NCI-H526 treated with DMSO at 0.1 percent for 48 hours (cell line): ENCODE measurements around the gene OR52W1.
"Not testable (repeated sequence)": the region's sequence is repeated elsewhere in the genome, so short reads cannot be mapped to it uniquely, and the experiment has no call there.

Experiments
- DNase-seq: peaks from one replicate; lab custom pipeline; 2025; lab: John Stamatoyannopoulos, UW

OR52W1 gene

GRCh38 chr11:6217722-6218121 is 18.7 kb downstream of the OR52W1 start:
- DNase-seq: no peak

- DNase-seq: no peak
These were observed 20.3 kb downstream of the OR52W1 start for GRCh38 chr11:6219359-6219758.

- DNase-seq: no peak
These were observed 24.8 kb downstream of the OR52W1 start for GRCh38 chr11:6223854-6224253.

- DNase-seq: no peak
These were observed 25.4 kb downstream of the OR52W1 start for GRCh38 chr11:6224421-6224820.

GRCh38 chr11:6225024-6225423 is 26.0 kb downstream of the OR52W1 start:
- DNase-seq: no peak

GRCh38 chr11:6225896-6226295 is 26.9 kb downstream of the OR52W1 start:
- no peak for DNase-seq

- no peak for DNase-seq
These were observed 29.5 kb downstream of the OR52W1 start for GRCh38 chr11:6228520-6228919.

GRCh38 chr11:6229911-6230310 is 30.9 kb downstream of the OR52W1 start:
- DNase-seq: no peak

- DNase-seq: no peak
These were observed 33.9 kb downstream of the OR52W1 start for GRCh38 chr11:6232899-6233298.

GRCh38 chr11:6233984-6234386 is 35.0 kb downstream of the OR52W1 start:
- no peak for DNase-seq

- DNase-seq: peak; percentile 100
These were observed 35.5 kb downstream of the OR52W1 start, which contains the start of gene FHIP1B for GRCh38 chr11:6234387-6235107. TSS of gene FHIP1B (minus strand) at chr11:6234636. CDS start at chr11:6224516, 10,120 bp downstream.

- DNase-seq: no peak
These were observed 38.2 kb downstream of the OR52W1 start for GRCh38 chr11:6237266-6237665.

- DNase-seq: no peak
These were observed 38.8 kb downstream of the OR52W1 start for GRCh38 chr11:6237761-6238302.

- no peak for DNase-seq
These were observed 39.9 kb downstream of the OR52W1 start, which contains the start of gene CNGA4 for GRCh38 chr11:6238902-6239301. TSS of gene CNGA4 (plus strand) at chr11:6239089. CDS start at chr11:6239207, 118 bp downstream.

GRCh38 chr11:6240139-6240538 is 41.1 kb downstream of the OR52W1 start:
- no peak for DNase-seq

- DNase-seq: no peak
These were observed 41.8 kb downstream of the OR52W1 start for GRCh38 chr11:6240781-6241180.

GRCh38 chr11:6241316-6241715 is 42.3 kb downstream of the OR52W1 start:
- no peak for DNase-seq

- no peak for DNase-seq
These were observed 46.5 kb downstream of the OR52W1 start for GRCh38 chr11:6245536-6245935.

GRCh38 chr11:6248248-6248647 is 49.2 kb downstream of the OR52W1 start:
- DNase-seq: no peak

GRCh38 chr11:6248897-6249296 is 49.9 kb downstream of the OR52W1 start:
- not testable (repeated sequence) for DNase-seq
